GM12874 (cell line): ENCODE data around the gene MSH3.

ENCODE experiments used
- CTCF ChIP-seq: IDR thresholded peaks from 2 replicates; pipeline ENCODE4 v1.5.1; 2011; ENCODE audit warnings: low read depth, mild to moderate bottlenecking, control low read depth, low read length, moderate library complexity; ENCODE audit not compliant: insufficient read depth

MSH3 gene

GRCh38 chr5:80782626-80783025 lies 128.2 kb downstream of the MSH3 start:
- no peak for TF ChIP-seq CTCF

- TF ChIP-seq CTCF: no peak
Observed at GRCh38 chr5:80784451-80784850, 130.0 kb downstream of the MSH3 start.

DNA sequence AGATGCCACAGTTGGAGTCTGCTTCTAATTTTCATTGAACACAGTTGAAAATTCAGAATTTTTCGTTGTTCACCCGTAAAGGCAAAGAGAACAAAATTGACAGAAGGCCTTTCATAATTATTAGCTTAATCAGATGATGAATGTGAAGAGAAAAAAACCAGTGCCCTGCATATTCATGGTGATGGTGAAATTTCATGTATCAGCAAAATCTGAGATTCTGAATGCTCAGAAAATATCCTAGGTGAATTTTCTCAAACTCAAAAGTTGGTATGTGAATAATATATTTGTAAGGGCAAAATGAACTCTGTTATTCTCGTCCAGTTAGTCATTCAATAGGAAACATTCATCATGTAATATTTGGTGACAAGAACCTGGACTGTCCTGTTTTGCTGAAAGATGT lies 136.2 kb downstream of the MSH3 start:
- TF ChIP-seq CTCF: no peak

- no peak for TF ChIP-seq CTCF
Observed at GRCh38 chr5:80793354-80793753, 138.9 kb downstream of the MSH3 start.

GRCh38 chr5:80796846-80797245 lies 142.4 kb downstream of the MSH3 start:
- no peak for TF ChIP-seq CTCF

GRCh38 chr5:80797428-80798024 lies 143.1 kb downstream of the MSH3 start:
- no peak for TF ChIP-seq CTCF

- TF ChIP-seq CTCF: no peak
Observed at GRCh38 chr5:80798166-80798565, 143.7 kb downstream of the MSH3 start.
